ENCODE data around the gene COPE. TPM values are rescaled to one million over a fixed set of nuclear protein-coding genes. Genes with fewer than 3 reads are reported as not detected.

The COPE gene
- total RNA-seq, 1 experiment from 2014 or later, result 408 TPM

GRCh38 chr19:18889949-18890745 is 29.0 kb downstream of the COPE start:
- no TSS peak for BruUV-seq (replicated peaks)
- CTCF ChIA-PET, result no interaction called here

DNA sequence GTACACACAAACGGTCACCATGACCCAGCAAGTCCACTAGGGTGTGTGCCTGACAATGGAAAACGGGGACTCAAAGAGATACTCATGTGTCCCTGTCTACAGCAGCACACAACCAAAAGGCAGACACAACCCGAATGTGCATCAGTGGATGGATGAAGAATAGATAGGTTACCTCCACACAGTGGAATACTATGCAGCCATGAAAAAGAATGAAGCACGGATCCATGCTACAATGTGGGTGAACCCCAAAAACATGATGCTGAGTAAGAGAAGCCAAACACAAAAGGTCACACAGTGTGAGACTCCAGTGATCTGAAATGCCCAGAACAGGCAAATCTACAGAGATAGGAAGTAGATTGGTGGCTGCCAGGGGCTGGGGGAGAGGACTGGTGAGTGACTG is 32.2 kb downstream of the COPE start:
- Histone ChIP-seq H3K4me2 (ENCODE audit: low read length) (no peak overlapping the region), H3K79me2 (ENCODE audit: low read length) (no peaks in the 10 kb centered on the region), H3K9ac (ENCODE audit: low read length) (no peak overlapping the region), H3F3A (ENCODE audit: low read length, unreplicated experiment) (no peaks in the 10 kb centered on the region), H3K27ac (ENCODE audit: low read length) (no peak overlapping the region), H3K36me3 (ENCODE audit: low read depth, low read length) (no peaks in the 10 kb centered on the region), H2AFZ (ENCODE audit: low read length) (no peak overlapping the region), H3K4me3 (ENCODE audit: low read length) (no peak overlapping the region), H3K9me3 (ENCODE audit: low read length) (no peaks in the 10 kb centered on the region), H3K4me1 (ENCODE audit: insufficient read depth, low read length) (no peaks in the 10 kb centered on the region), H3K27me3 (ENCODE audit: low read length) (no peaks in the 10 kb centered on the region), H3K9me2 (replicated peaks; ENCODE audit: low read length) (no peaks in the 10 kb centered on the region), H4K20me1 (ENCODE audit: low read length) (no peaks in the 10 kb centered on the region)
- CTCF ChIA-PET, result no interaction called here
- ATAC-seq (no peak), DNase-seq (no peak)
- POLR2A ChIA-PET (ENCODE audit: unreplicated experiment), result no interaction called here
- intact Hi-C loops (cut with micrococcal nuclease), result no loop called here
- BruUV-seq (replicated peaks), result no TSS peak
- TF ChIP-seq EZH2phosphoT487 (IDR thresholded peaks at IDR 0.05; ENCODE audit: borderline replicate concordance, low read length) (no peak), CTCF (conservative IDR thresholded peaks at IDR 0.05; ENCODE audit: low read depth, low read length) (no peak), EZH2 (IDR thresholded peaks at IDR 0.05; ENCODE audit: low read length, unreplicated experiment) (no peak)

More at GRCh38 chr19:18889949-18890745, 29.0 kb downstream of the COPE start:
- Histone ChIP-seq H3K79me2 (ENCODE audit: low read length) (no peaks in the 10 kb centered on the region), H3K9me2 (replicated peaks; ENCODE audit: low read length) (no peaks in the 10 kb centered on the region), H4K20me1 (ENCODE audit: low read length) (no peaks in the 10 kb centered on the region), H3F3A (ENCODE audit: low read length, unreplicated experiment) (no peaks in the 10 kb centered on the region), H2AFZ (ENCODE audit: low read length) (no peak overlapping the region), H3K27me3 (ENCODE audit: low read length) (peaks cover 9% of the 10 kb centered on the region; the same call in 1 of the 2 replicates), H3K4me2 (ENCODE audit: low read length) (no peak overlapping the region), H3K4me3 (ENCODE audit: low read length) (no peak overlapping the region), H3K9me3 (ENCODE audit: low read length) (no peaks in the 10 kb centered on the region), H3K4me1 (ENCODE audit: insufficient read depth, low read length) (no peaks in the 10 kb centered on the region), H3K27ac (ENCODE audit: low read length) (no peak overlapping the region), H3K9ac (ENCODE audit: low read length) (no peak overlapping the region), H3K36me3 (ENCODE audit: low read depth, low read length) (no peaks in the 10 kb centered on the region)
- POLR2A ChIA-PET (ENCODE audit: unreplicated experiment), result no interaction called here
- intact Hi-C loops (cut with micrococcal nuclease), result no loop called here
- no peak for DNase-seq
- no peak for ATAC-seq
- TF ChIP-seq CTCF (conservative IDR thresholded peaks at IDR 0.05; ENCODE audit: low read depth, low read length), result no peak
- no peak for TF ChIP-seq EZH2phosphoT487 (IDR thresholded peaks at IDR 0.05; ENCODE audit: borderline replicate concordance, low read length)
- no peak for TF ChIP-seq EZH2 (IDR thresholded peaks at IDR 0.05; ENCODE audit: low read length, unreplicated experiment)

Measured in PC-3 (cell line).